Stimulated activated CD4-positive, alpha-beta T cell treated with anti-CD3 and anti-CD28 coated beads, Interleukin-15, amount 100 ng/mL, for 48 hours (primary cell): ENCODE measurements around the gene DSE.

Source experiments
- DNase-seq, 2 donors: peaks; one replicate each; pipeline ENCODE4 v3.0.0-alpha.2; 2020; ENCODE audit warnings: low read depth in 2 of 2

The DSE gene

GRCh38 chr6:116386581-116387299 is 16.0 kb downstream of the DSE start:
- no peak for DNase-seq

GRCh38 chr6:116387374-116387773 is 16.6 kb downstream of the DSE start:
- no peak for DNase-seq

- DNase-seq = no peak
These were observed 18.2 kb downstream of the DSE start for GRCh38 chr6:116388924-116389323.

- DNase-seq = no peak
These were observed 18.6 kb downstream of the DSE start for GRCh38 chr6:116389357-116389756.

- DNase-seq = no peak
These were observed 19.8 kb downstream of the DSE start for GRCh38 chr6:116390581-116390980.

GRCh38 chr6:116392132-116393013 is 21.6 kb downstream of the DSE start:
- DNase-seq = no peak

- DNase-seq = no peak
These were observed 22.7 kb downstream of the DSE start for GRCh38 chr6:116393430-116393829.

- no peak for DNase-seq
These were observed 24.9 kb downstream of the DSE start for GRCh38 chr6:116395647-116396046.

GRCh38 chr6:116396441-116396840 is 25.7 kb downstream of the DSE start:
- no peak for DNase-seq

GRCh38 chr6:116397914-116398313 is 27.2 kb downstream of the DSE start:
- no peak for DNase-seq

GRCh38 chr6:116398316-116399010 is 27.7 kb downstream of the DSE start:
- no peak for DNase-seq

GRCh38 chr6:116399287-116399686 is 28.5 kb downstream of the DSE start:
- DNase-seq = no peak

GRCh38 chr6:116400328-116400727 is 29.6 kb downstream of the DSE start:
- no peak for DNase-seq

- DNase-seq = no peak
These were observed 31.6 kb downstream of the DSE start for GRCh38 chr6:116402108-116402937.

- DNase-seq = no peak
These were observed 32.5 kb downstream of the DSE start for GRCh38 chr6:116403205-116403604.

GRCh38 chr6:116404696-116405095 is 33.9 kb downstream of the DSE start:
- DNase-seq = no peak

- no peak for DNase-seq
These were observed 34.4 kb downstream of the DSE start for GRCh38 chr6:116405138-116405537.

GRCh38 chr6:116405652-116406356 is 35.1 kb downstream of the DSE start:
- DNase-seq = no peak

- DNase-seq = no peak
These were observed 36.1 kb downstream of the DSE start for GRCh38 chr6:116406678-116407345.

- no peak for DNase-seq
These were observed 37.7 kb downstream of the DSE start for GRCh38 chr6:116408491-116408890.
